ENCODE data around the gene VCPKMT.

GRCh38 chr14:50061664-50062437, 54.5 kb downstream of the VCPKMT start:
- TF ChIP-seq POLR2A (IDR thresholded peaks at IDR 0.05) (no peak), EP300 (IDR thresholded peaks at IDR 0.05) (no peak)
- TF ChIP-seq, protein P1, sequence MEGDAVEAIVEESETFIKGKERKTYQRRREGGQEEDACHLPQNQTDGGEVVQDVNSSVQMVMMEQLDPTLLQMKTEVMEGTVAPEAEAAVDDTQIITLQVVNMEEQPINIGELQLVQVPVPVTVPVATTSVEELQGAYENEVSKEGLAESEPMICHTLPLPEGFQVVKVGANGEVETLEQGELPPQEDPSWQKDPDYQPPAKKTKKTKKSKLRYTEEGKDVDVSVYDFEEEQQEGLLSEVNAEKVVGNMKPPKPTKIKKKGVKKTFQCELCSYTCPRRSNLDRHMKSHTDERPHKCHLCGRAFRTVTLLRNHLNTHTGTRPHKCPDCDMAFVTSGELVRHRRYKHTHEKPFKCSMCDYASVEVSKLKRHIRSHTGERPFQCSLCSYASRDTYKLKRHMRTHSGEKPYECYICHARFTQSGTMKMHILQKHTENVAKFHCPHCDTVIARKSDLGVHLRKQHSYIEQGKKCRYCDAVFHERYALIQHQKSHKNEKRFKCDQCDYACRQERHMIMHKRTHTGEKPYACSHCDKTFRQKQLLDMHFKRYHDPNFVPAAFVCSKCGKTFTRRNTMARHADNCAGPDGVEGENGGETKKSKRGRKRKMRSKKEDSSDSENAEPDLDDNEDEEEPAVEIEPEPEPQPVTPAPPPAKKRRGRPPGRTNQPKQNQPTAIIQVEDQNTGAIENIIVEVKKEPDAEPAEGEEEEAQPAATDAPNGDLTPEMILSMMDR (IDR thresholded peaks at IDR 0.05), result no peak

Measured in tibial nerve (tissue), 4 donors.